H1 (cell line): ENCODE data around the gene NFKBIE. TPM values are rescaled to one million over a fixed set of nuclear protein-coding genes. Genes with fewer than 3 reads are reported as not detected.

Source experiments
- CTCF ChIA-PET: fragments of 300-600 bp; sonication (Branson Sonifier 250); formaldehyde crosslinking; loops from one replicate; lab custom pipeline; 2021; ENCODE audit not compliant: partially characterized antibody; lab: Charles Lee
- POLR2A ChIA-PET: fragments of 300-600 bp; sonication (Branson Sonifier 250); formaldehyde crosslinking; loops from one replicate; lab custom pipeline; 2021; ENCODE audit warnings: inconsistent platforms; ENCODE audit not compliant: partially characterized antibody; lab: Charles Lee
- DNase-seq, 2 experiments: peaks; one replicate each; pipeline versions ENCODE4 v3.0.0 to v3.0.0-alpha.2; 2010 to 2022; ENCODE audit warnings: low spot score in 2 of 2, low read depth in 1 of 2, mixed read lengths in 1 of 2
- FAIRE-seq: peaks from 2 replicates; lab custom pipeline; 2011; peaks lifted over from hg19 to GRCh38; lab: Jason Lieb, UNC
- H2AFZ ChIP-seq: 2 replicates; pipeline ENCODE4 v1.8.1; 2012; ENCODE audit warnings: low read length, inconsistent platforms
- H2AK5ac ChIP-seq: 2 replicates; pipeline ENCODE4 v1.6.1; 2013; ENCODE audit warnings: low read depth, low read length
- H2BK120ac ChIP-seq: replicated peaks from 2 replicates; pipeline ENCODE3; 2013; ENCODE audit warnings: low read depth, low read length, inconsistent platforms
- H2BK12ac ChIP-seq: 2 replicates; pipeline ENCODE4 v1.6.1; 2013; ENCODE audit warnings: low read depth, low read length
- H2BK15ac ChIP-seq: 2 replicates; pipeline ENCODE4 v1.6.1; 2013; ENCODE audit warnings: low read length
- H2BK20ac ChIP-seq: 2 replicates; pipeline ENCODE4 v1.6.1; 2013; ENCODE audit warnings: low read length
- H2BK5ac ChIP-seq: 2 replicates; pipeline ENCODE4 v1.6.1; 2013; ENCODE audit warnings: low read depth, low read length
- H3K14ac ChIP-seq: 2 replicates; pipeline ENCODE4 v1.6.1; 2013; ENCODE audit warnings: inconsistent platforms; ENCODE audit not compliant: insufficient read length
- H3K18ac ChIP-seq: 2 replicates; pipeline ENCODE4 v1.6.1; 2013; ENCODE audit warnings: low read length; ENCODE audit errors: extremely low read depth
- H3K23ac ChIP-seq: 2 replicates; pipeline ENCODE4 v1.6.1; 2013; ENCODE audit warnings: inconsistent platforms; ENCODE audit not compliant: insufficient read length
- H3K23me2 ChIP-seq: 2 replicates; pipeline ENCODE4 v1.6.1; 2013; ENCODE audit warnings: low read depth, low read length
- H3K27ac ChIP-seq: 2 replicates; pipeline ENCODE4 v1.6.1; 2011; ENCODE audit warnings: low read depth, low read length, inconsistent platforms
- H3K27me3 ChIP-seq, 4 experiments: replicated peaks in 1 of 4; 1 replicate in 1 of 4; 2 replicates in 3 of 4; pipeline versions ENCODE4 v1.6.1 to v1.8.1; 2011 to 2013; ENCODE audit warnings: low read length in 3 of 4, mild to moderate bottlenecking in 3 of 4, inconsistent platforms in 2 of 4, mixed read lengths in 2 of 4, moderate library complexity in 1 of 4; ENCODE audit not compliant: control insufficient read depth in 3 of 4, insufficient read depth in 3 of 4; ENCODE audit errors: extremely low read depth in 1 of 4
- H3K36me3 ChIP-seq, 4 experiments: 2 replicates each; pipeline versions ENCODE4 v1.6.1 to v1.8.1; 2011 to 2013; ENCODE audit warnings: mild to moderate bottlenecking in 4 of 4, low read length in 3 of 4, moderate library complexity in 2 of 4, control low read depth in 1 of 4, inconsistent platforms in 1 of 4; ENCODE audit not compliant: insufficient read depth in 4 of 4, control insufficient read depth in 2 of 4
- H3K4ac ChIP-seq: replicated peaks from 2 replicates; pipeline ENCODE3; 2013; ENCODE audit warnings: low read length, low read depth, mixed read lengths, inconsistent platforms; ENCODE audit not compliant: insufficient read length
- H3K4me1 ChIP-seq, 4 experiments: replicated peaks in 1 of 4; 1 replicate in 1 of 4; 2 replicates in 3 of 4; pipeline versions ENCODE4 v1.6.1 to v1.8.1; 2011 to 2013; ENCODE audit warnings: low read length in 3 of 4, inconsistent platforms in 2 of 4, mixed read lengths in 1 of 4; ENCODE audit not compliant: insufficient read depth in 4 of 4, control insufficient read depth in 3 of 4
- H3K4me2 ChIP-seq, 2 experiments: 2 replicates each; pipeline versions ENCODE4 v1.6.1 to v1.8.1; 2011 to 2013; ENCODE audit warnings: low read depth in 2 of 2, low read length in 2 of 2, control low read depth in 1 of 2, inconsistent platforms in 1 of 2, mild to moderate bottlenecking in 1 of 2; ENCODE audit not compliant: insufficient read depth in 1 of 2
- H3K4me3 ChIP-seq, 4 experiments: fragments of 200-600, 300-600 bp in 1 of 4; sonication (generic), shearing (Covaris generic), sonication (Bioruptor Twin) in 1 of 4; 2 replicates each; pipeline versions ENCODE4 v1.5.1 to v1.8.1; 2011 to 2016; ENCODE audit warnings: low read length in 4 of 4, low read depth in 3 of 4, control low read depth in 2 of 4, inconsistent platforms in 2 of 4, mild to moderate bottlenecking in 2 of 4, mixed read lengths in 1 of 4, moderate library complexity in 1 of 4; ENCODE audit not compliant: insufficient read depth in 2 of 4; ENCODE audit errors: extremely low read depth in 1 of 4
- H3K56ac ChIP-seq: replicated peaks from 2 replicates; pipeline ENCODE3; 2013; ENCODE audit warnings: low read depth, mild to moderate bottlenecking, mixed read lengths, low read length, inconsistent platforms; ENCODE audit not compliant: insufficient read length
- H3K79me1 ChIP-seq: 2 replicates; pipeline ENCODE4 v1.6.1; 2013; ENCODE audit warnings: low read depth, low read length, control low read depth
- H3K79me2 ChIP-seq, 2 experiments: 2 replicates each; pipeline versions ENCODE4 v1.6.1 to v1.8.1; 2012 to 2013; ENCODE audit warnings: low read length in 2 of 2, mild to moderate bottlenecking in 2 of 2, inconsistent platforms in 1 of 2; ENCODE audit not compliant: insufficient read depth in 2 of 2, control insufficient read depth in 1 of 2
- H3K9ac ChIP-seq, 4 experiments: replicated peaks in 1 of 4; 1 replicate in 1 of 4; 2 replicates in 3 of 4; pipeline versions ENCODE4 v1.6.1 to v1.8.1; 2011 to 2013; ENCODE audit warnings: low read depth in 3 of 4, low read length in 3 of 4, control low read depth in 2 of 4, mild to moderate bottlenecking in 2 of 4, moderate library complexity in 2 of 4, inconsistent platforms in 1 of 4; ENCODE audit errors: extremely low read depth in 1 of 4
- H3K9me3 ChIP-seq, 2 experiments: 2 replicates each; pipeline versions ENCODE4 v1.6.1 to v1.8.1; 2012 to 2013; ENCODE audit warnings: mild to moderate bottlenecking in 2 of 2, moderate library complexity in 2 of 2, control low read depth in 1 of 2, inconsistent platforms in 1 of 2, low read depth in 1 of 2, low read length in 1 of 2, mixed read lengths in 1 of 2; ENCODE audit not compliant: insufficient read depth in 2 of 2
- H4K20me1 ChIP-seq, 2 experiments: replicated peaks in 1 of 2; 2 replicates each; pipeline versions ENCODE3 to v1.8.1; 2011 to 2013; ENCODE audit warnings: inconsistent platforms in 2 of 2, low read length in 2 of 2, mild to moderate bottlenecking in 1 of 2; ENCODE audit not compliant: insufficient read depth in 2 of 2, control insufficient read depth in 1 of 2
- H4K5ac ChIP-seq: 2 replicates; pipeline ENCODE4 v1.6.1; 2013; ENCODE audit warnings: low read length, low read depth, mixed read lengths, inconsistent platforms; ENCODE audit not compliant: insufficient read length
- H4K8ac ChIP-seq: 2 replicates; pipeline ENCODE4 v1.8.0; 2013; ENCODE audit warnings: mild to moderate bottlenecking, moderate library complexity, low read length, inconsistent platforms; ENCODE audit not compliant: insufficient read depth; ENCODE audit errors: extremely low read depth
- H4K91ac ChIP-seq: replicated peaks from 2 replicates; pipeline ENCODE3; 2013; ENCODE audit warnings: low read length, mixed read lengths, inconsistent platforms; ENCODE audit not compliant: insufficient read length
- ATF3 ChIP-seq: IDR thresholded peaks from 2 replicates; pipeline ENCODE4 v1.6.1; 2011; ENCODE audit warnings: low read depth, mild to moderate bottlenecking, low read length; ENCODE audit not compliant: insufficient read depth
- CBX8 ChIP-seq: fragments of 300-800, 300-1000 bp; sonication (generic); IDR thresholded peaks from 2 replicates; pipeline ENCODE4 v1.7.1; 2016; ENCODE audit warnings: low read depth, low read length, borderline replicate concordance
- CTCF ChIP-seq, 3 experiments: IDR thresholded peaks; 1 replicate in 2 of 3; 2 replicates in 1 of 3; pipeline versions ENCODE4 v1.5.1 to v1.6.1; 2011; ENCODE audit warnings: low read length in 3 of 3, mild to moderate bottlenecking in 3 of 3, inconsistent platforms in 2 of 3, low read depth in 1 of 3, moderate library complexity in 1 of 3; ENCODE audit not compliant: insufficient read depth in 1 of 3; ENCODE audit errors: control extremely low read depth in 1 of 3
- GABPA ChIP-seq: IDR thresholded peaks from 2 replicates; pipeline ENCODE4 v1.6.1; 2011; ENCODE audit warnings: mild to moderate bottlenecking, low read length, moderate library complexity, borderline replicate concordance; ENCODE audit not compliant: insufficient read depth
- HDAC6 ChIP-seq: IDR thresholded peaks from one replicate; pipeline ENCODE4 v1.7.1; 2012; ENCODE audit warnings: low read depth, mild to moderate bottlenecking, inconsistent platforms, low read length, moderate library complexity
- KDM4A ChIP-seq: IDR thresholded peaks from one replicate; pipeline ENCODE4 v1.7.1; 2012; ENCODE audit warnings: low read depth, mild to moderate bottlenecking, moderate library complexity, low read length, inconsistent platforms; ENCODE audit not compliant: severe bottlenecking
- MAX ChIP-seq: IDR thresholded peaks from 2 replicates; pipeline ENCODE4 v1.6.1; 2012; ENCODE audit warnings: inconsistent platforms
- PHF8 ChIP-seq: fragments of 200-600 bp; sonication (generic); conservative IDR thresholded peaks from 2 replicates; pipeline ENCODE4 v1.7.1; 2012; ENCODE audit warnings: low read depth, mild to moderate bottlenecking, inconsistent platforms, low read length, moderate library complexity
- SUZ12 ChIP-seq: fragments of 200-600 bp; sonication (generic); IDR thresholded peaks from 2 replicates; pipeline ENCODE4 v1.6.1; 2012; ENCODE audit warnings: mild to moderate bottlenecking, inconsistent platforms, low read length, moderate library complexity, mixed read lengths
- TBP ChIP-seq: IDR thresholded peaks from 2 replicates; pipeline ENCODE4 v1.6.1; 2011; ENCODE audit warnings: low read depth, low read length, improper control_type of control experiment
- WGBS, 2 experiments: shearing (Covaris generic) in 1 of 2; methylation state at CpG; one replicate each; pipeline versions ENCODE4 v1.1.6 to v1.1.7; 2013 to 2015; ENCODE audit warnings: low lambda C conversion rate in 2 of 2, mixed read lengths in 2 of 2, inconsistent platforms in 1 of 2, low coverage in 1 of 2, missing lambda C conversion rate in 1 of 2; ENCODE audit not compliant: insufficient replicate concordance in 2 of 2, insufficient coverage in 1 of 2, insufficient read length in 1 of 2; ENCODE audit errors: extremely low coverage in 1 of 2, missing lambda C conversion rate in 1 of 2; 5-methylcytosine and 5-hydroxymethylcytosine counted together
- polyA plus RNA-seq, 7 experiments: library from polyadenylated mRNA; depleted of rRNA in 3 of 7; stranded (reverse) in 5 of 7; unstranded in 2 of 7; fragments of >200 nt in 5 of 7; fragments of 200-250 nt in 2 of 7; gene quantifications; 1 replicate in 5 of 7; 2 replicates in 1 of 7; 4 replicates in 1 of 7; pipeline versions ENCODE4 v1.2.1 to v1.2.3, GENCODE V29; 2011 to 2013; ENCODE audit warnings: missing spikeins in 2 of 7, mixed read lengths in 2 of 7
- total RNA-seq: library from RNA; stranded (reverse); fragmentation: NEBNext Ultra II Directional; extraction: Animal tissue kit (Norgen Biotek cat#: 25700); gene quantifications from 2 replicates; pipeline ENCODE4 v1.2.1, GENCODE V29; 2021

NFKBIE gene
- total and polyA plus RNA-seq, 2 of the 8 experiments (the other 6 are each of a cell fraction or from before 2014, with no cell fraction given): 13.5 to 19.2 TPM

GRCh38 chr6:44284867-44285266 lies 19.5 kb upstream of the NFKBIE start:
- no peaks in the 10 kb centered on the region for H3K36me3 ChIP-seq
- H3K23me2 ChIP-seq: no peaks in the 10 kb centered on the region
- H3K79me1 ChIP-seq: no peaks in the 10 kb centered on the region
- no peak overlapping the region for H3K56ac ChIP-seq
- peaks cover 0 to 4% (median 1%) of the 10 kb centered on the region in 4 experiments; a peak in 3 of 7 replicates for H3K27me3 ChIP-seq
- no peak overlapping the region for H4K5ac ChIP-seq
- H3K14ac ChIP-seq: no peak overlapping the region
- no peak overlapping the region for H3K27ac ChIP-seq
- no peak overlapping the region for H3K23ac ChIP-seq
- H4K8ac ChIP-seq: no peak overlapping the region
- no peaks in the 10 kb centered on the region for H3K9me3 ChIP-seq
- no peak overlapping the region for H2BK5ac ChIP-seq
- no peak overlapping the region for H2AK5ac ChIP-seq
- no peaks in the 10 kb centered on the region for H3K4me1 ChIP-seq
- H3K4me2 ChIP-seq: no peak overlapping the region
- no peak overlapping the region for H3K9ac ChIP-seq
- DNase-seq: no peak
- 62% methylated on average over 4 of the region's 4 CpGs; no CpG with 5 or more reads in 1 of the 2 experiments for WGBS, 2 experiments
- no peak overlapping the region for H4K91ac ChIP-seq
- FAIRE-seq: no peak
- H4K20me1 ChIP-seq: no peaks in the 10 kb centered on the region
- H3K4ac ChIP-seq: no peak overlapping the region
- no peak overlapping the region for H2BK12ac ChIP-seq
- POLR2A ChIA-PET: interaction anchor here (0.8 to 5.1 kb wide), 5 partner anchors 12 to 28 kb away, joined by 3 to 48 read pairs (median 5); partner anchors contain the start of gene AARS2
- no peak overlapping the region for H3K4me3 ChIP-seq
- H3K18ac ChIP-seq: no peak overlapping the region
- no peaks in the 10 kb centered on the region for H3K79me2 ChIP-seq
- H2BK20ac ChIP-seq: no peak overlapping the region
- CTCF ChIA-PET: interaction anchor here (1.0 to 4.7 kb wide), 9 partner anchors 11 to 58 kb away, joined by 3 to 29 read pairs (median 5); partner anchors contain the start of gene SPATS1
- no peak overlapping the region for H2AFZ ChIP-seq
- H2BK120ac ChIP-seq: no peak overlapping the region
- H2BK15ac ChIP-seq: no peak overlapping the region
- TF ChIP-seq SUZ12: no peak
- no peak for TF ChIP-seq CTCF (IDR thresholded peaks at IDR 0.05; ENCODE audit: control extremely low read depth in 1 of 3, insufficient read depth in 1 of 3, low read depth in 1 of 3, low read length in 3 of 3)
- TF ChIP-seq KDM4A: no peak
- no peak for TF ChIP-seq MAX
- TF ChIP-seq HDAC6: no peak
- TF ChIP-seq GABPA: no peak
- no peak for TF ChIP-seq ATF3
- no peak for TF ChIP-seq CBX8
- TF ChIP-seq TBP: no peak
- no peak for TF ChIP-seq PHF8
